Activated naive CD4-positive, alpha-beta T cell treated with anti-CD3 and anti-CD28 coated beads, Interleukin-2, amount 10 ng/mL, durations not matched to agents 7 days and 5 days (primary cell): Measurements from ENCODE around the gene C2orf68.
A peak's percentile ranks its signal among the peaks of the same experiment; 100 is the strongest.
"Not testable (repeated sequence)": the region's sequence is repeated elsewhere in the genome, so short reads cannot be mapped to it uniquely, and the experiment has no call there.

Source experiments
- CTCF ChIA-PET: fragments of 350-600 bp; sonication (Branson Sonifier 250); formaldehyde crosslinking; loops from one replicate; lab custom pipeline; 2021; ENCODE audit warnings: antibody characterized with exemption; lab: Charles Lee
- DNase-seq: peaks from one replicate; pipeline ENCODE4 v3.0.0-alpha.2; 2020
- H3K27ac Mint-ChIP-seq: one replicate; pipeline ENCODE4 v1.8.0; 2021; ENCODE audit warnings: mild to moderate bottlenecking, moderate library complexity, mixed read lengths
- H3K27me3 Mint-ChIP-seq: one replicate; pipeline ENCODE4 v1.8.0; 2021; ENCODE audit warnings: mild to moderate bottlenecking, mixed read lengths
- H3K36me3 Mint-ChIP-seq: one replicate; pipeline ENCODE4 v1.8.0; 2021; ENCODE audit warnings: mixed read lengths
- H3K4me1 Mint-ChIP-seq: one replicate; pipeline ENCODE4 v1.8.0; 2021; ENCODE audit warnings: mixed read lengths
- H3K4me3 Mint-ChIP-seq: one replicate; pipeline ENCODE4 v1.8.0; 2021; ENCODE audit warnings: mild to moderate bottlenecking, moderate library complexity, mixed read lengths
- H3K9me3 Mint-ChIP-seq: one replicate; pipeline ENCODE4 v1.8.0; 2021; ENCODE audit warnings: mixed read lengths

Gene C2orf68, protein sequence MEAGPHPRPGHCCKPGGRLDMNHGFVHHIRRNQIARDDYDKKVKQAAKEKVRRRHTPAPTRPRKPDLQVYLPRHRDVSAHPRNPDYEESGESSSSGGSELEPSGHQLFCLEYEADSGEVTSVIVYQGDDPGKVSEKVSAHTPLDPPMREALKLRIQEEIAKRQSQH

DNA sequence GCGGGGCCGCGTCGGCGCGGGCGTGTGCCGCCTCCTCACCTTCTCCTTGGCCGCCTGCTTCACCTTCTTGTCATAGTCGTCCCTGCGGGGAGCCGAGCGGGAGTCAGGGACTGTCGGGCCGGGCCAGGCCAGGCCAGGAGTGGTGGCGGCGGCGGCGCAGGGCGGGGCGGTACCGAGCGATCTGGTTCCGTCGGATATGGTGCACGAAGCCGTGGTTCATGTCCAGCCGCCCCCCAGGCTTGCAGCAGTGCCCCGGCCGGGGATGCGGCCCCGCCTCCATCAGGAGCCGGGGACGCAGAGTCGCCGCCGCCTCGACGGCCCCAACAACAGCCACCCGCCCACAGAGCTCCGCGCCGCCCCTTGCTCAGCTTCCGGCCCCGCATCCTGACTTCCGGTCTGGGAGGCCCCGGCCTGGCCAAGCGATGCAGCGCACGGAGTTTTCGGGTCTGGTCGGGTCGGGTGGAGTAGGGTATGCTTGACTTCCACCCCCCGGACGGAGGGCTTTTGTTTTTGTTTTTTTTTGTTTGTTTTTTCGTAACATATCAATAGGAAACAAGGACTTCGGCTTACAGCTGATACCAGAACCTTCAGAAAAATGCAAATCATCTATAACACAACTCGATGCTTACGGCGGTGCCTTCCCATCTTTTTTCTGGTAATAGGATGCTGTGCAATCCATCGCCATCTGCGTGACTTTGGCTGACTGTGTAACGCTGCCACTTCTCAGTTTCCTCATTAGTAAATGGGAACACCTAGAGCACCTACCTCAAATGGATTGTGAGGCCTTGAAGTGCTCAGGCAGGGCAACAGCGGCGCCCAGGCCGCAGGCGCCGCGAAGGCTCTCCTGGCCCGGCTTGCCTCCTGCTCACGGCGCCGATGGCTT is at the start of gene C2orf68:
TSS of gene C2orf68 (minus strand) at position 362 of the 883 bp plus-strand sequence. CDS start at position 280, 82 bp downstream.
- peaks cover 35% of the 10 kb centered on the region for H3K4me1 Mint-ChIP-seq
- peaks cover 26% of the 10 kb centered on the region for H3K36me3 Mint-ChIP-seq

GRCh38 chr2:85661139-85661858 is 49.4 kb upstream of the C2orf68 start:
- Mint-ChIP-seq H3K4me3 (no peak overlapping the region), H3K27ac (no peak overlapping the region), H3K36me3 (peaks cover 2% of the 10 kb centered on the region), H3K4me1 (no peaks in the 10 kb centered on the region), H3K27me3 (no peaks in the 10 kb centered on the region), H3K9me3 (no peaks in the 10 kb centered on the region)
- CTCF ChIA-PET: interaction anchor here (0.8 to 1.6 kb wide), 2 partner anchors 12 to 25 kb away, joined by 3 to 4 read pairs; no protein-coding TSS in a partner anchor
- no peak for DNase-seq

More for the DNA sequence above, at the start of gene C2orf68:
- H3K27ac Mint-ChIP-seq: peak within 1 kb of the TSS; percentile 88
- no peaks in the 10 kb centered on the region for H3K27me3 Mint-ChIP-seq
- DNase-seq: peak; percentile 92
- H3K4me3 Mint-ChIP-seq: peak within 1 kb of the TSS; percentile 86
- no peaks in the 10 kb centered on the region for H3K9me3 Mint-ChIP-seq
- CTCF ChIA-PET: interaction anchor here (1.7 kb wide), 1 partner anchor 9 kb away, joined by 5 read pairs; the partner anchor contains the start of gene TMEM150A

DNA sequence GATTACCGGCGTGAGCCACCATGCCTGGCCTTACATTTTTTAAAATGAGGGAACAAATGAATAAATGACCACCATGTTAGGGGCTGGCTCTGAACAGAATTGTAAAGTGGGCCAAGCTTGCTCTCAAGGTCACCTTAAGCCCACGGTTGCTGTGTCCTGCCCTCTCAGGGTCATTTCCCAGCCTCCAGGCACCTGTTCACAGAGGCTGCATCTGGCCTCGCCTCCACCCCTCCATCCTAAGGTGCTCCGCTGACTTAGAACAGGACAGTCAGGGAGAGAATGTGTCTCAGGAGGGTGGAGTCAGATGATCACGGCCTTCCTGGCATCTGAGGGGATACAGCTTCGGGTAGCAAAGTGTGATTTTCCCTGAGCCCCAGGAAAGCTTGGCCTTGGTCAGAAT is 48.9 kb upstream of the C2orf68 start:
- no peaks in the 10 kb centered on the region for H3K4me1 Mint-ChIP-seq
- CTCF ChIA-PET: interaction anchor here (0.8 to 1.6 kb wide), 2 partner anchors 11 to 24 kb away, joined by 3 to 4 read pairs; no protein-coding TSS in a partner anchor
- H3K27me3 Mint-ChIP-seq: no peaks in the 10 kb centered on the region

GRCh38 chr2:85660301-85660700 is 48.4 kb upstream of the C2orf68 start:
- H3K27ac Mint-ChIP-seq, DNase-seq, H3K36me3 Mint-ChIP-seq, H3K4me1 Mint-ChIP-seq, H3K27me3 Mint-ChIP-seq, H3K9me3 Mint-ChIP-seq, H3K4me3 Mint-ChIP-seq: not testable (repeated sequence)
- CTCF ChIA-PET: interaction anchor here (1.6 to 2.4 kb wide), 2 partner anchors 11 to 69 kb away, joined by 4 to 7 read pairs; no protein-coding TSS in a partner anchor

More for the DNA sequence above, 48.9 kb upstream of the C2orf68 start:
- no peak for DNase-seq
- no peak overlapping the region for H3K4me3 Mint-ChIP-seq
- H3K36me3 Mint-ChIP-seq: peaks cover 6% of the 10 kb centered on the region
- H3K9me3 Mint-ChIP-seq: no peaks in the 10 kb centered on the region
- no peak overlapping the region for H3K27ac Mint-ChIP-seq

GRCh38 chr2:85659324-85659981 is 47.6 kb upstream of the C2orf68 start:
- Mint-ChIP-seq H3K36me3 (peaks cover 6% of the 10 kb centered on the region), H3K9me3 (no peaks in the 10 kb centered on the region), H3K4me3 (no peak overlapping the region), H3K4me1 (no peaks in the 10 kb centered on the region), H3K27me3 (no peaks in the 10 kb centered on the region), H3K27ac (no peak overlapping the region)
- CTCF ChIA-PET: interaction anchor here (1.1 to 3.4 kb wide), 5 partner anchors 10 to 69 kb away, joined by 3 to 21 read pairs (median 6); no protein-coding TSS in a partner anchor
- no peak for DNase-seq

GRCh38 chr2:85657399-85657798 is 45.5 kb upstream of the C2orf68 start:
- not testable (repeated sequence) for H3K27me3 Mint-ChIP-seq, H3K4me1 Mint-ChIP-seq, DNase-seq, H3K9me3 Mint-ChIP-seq, H3K27ac Mint-ChIP-seq, H3K4me3 Mint-ChIP-seq
- CTCF ChIA-PET: interaction anchor here (0.7 to 3.4 kb wide), 3 partner anchors 12 to 21 kb away, joined by 3 to 21 read pairs (median 7); no protein-coding TSS in a partner anchor
- H3K36me3 Mint-ChIP-seq: peaks cover 15% of the 10 kb centered on the region

DNA sequence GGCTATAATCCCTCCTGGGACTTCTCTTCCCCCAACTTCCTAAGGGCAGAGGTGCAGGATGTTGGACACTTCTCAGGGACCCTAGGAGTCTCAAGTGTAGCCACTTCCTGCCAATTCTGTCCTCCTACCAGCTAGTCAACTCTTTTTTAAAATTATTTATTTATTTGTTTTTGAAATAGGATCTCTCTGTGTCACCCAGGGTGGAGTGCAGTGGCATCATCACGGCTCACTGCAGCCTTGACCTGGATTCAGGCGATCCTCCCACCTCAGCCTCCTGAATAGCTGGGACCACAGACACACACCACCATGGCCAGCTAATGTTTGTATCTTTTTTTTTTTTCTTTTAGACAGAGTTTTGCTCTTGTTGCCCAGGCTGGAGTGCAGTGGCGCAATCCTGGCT is 44.6 kb upstream of the C2orf68 start:
- Mint-ChIP-seq H3K27ac (no peak overlapping the region), H3K4me3 (no peak overlapping the region), H3K27me3 (no peaks in the 10 kb centered on the region), H3K36me3 (peaks cover 20% of the 10 kb centered on the region), H3K9me3 (no peaks in the 10 kb centered on the region), H3K4me1 (no peaks in the 10 kb centered on the region)
- CTCF ChIA-PET: interaction anchor here (0.7 to 3.4 kb wide), 4 partner anchors 11 to 50 kb away, joined by 3 to 21 read pairs (median 5); no protein-coding TSS in a partner anchor
- no peak for DNase-seq

- DNase-seq: no peak
- Mint-ChIP-seq H3K27me3 (no peaks in the 10 kb centered on the region), H3K4me3 (no peak overlapping the region), H3K9me3 (no peaks in the 10 kb centered on the region), H3K27ac (no peak overlapping the region), H3K36me3 (peaks cover 24% of the 10 kb centered on the region), H3K4me1 (no peaks in the 10 kb centered on the region)
- CTCF ChIA-PET: interaction anchor here (1.2 to 2.3 kb wide), 2 partner anchors 10 to 51 kb away, joined by 3 to 7 read pairs; no protein-coding TSS in a partner anchor
These were observed 44.1 kb upstream of the C2orf68 start for GRCh38 chr2:85655961-85656417.

- peaks cover 31% of the 10 kb centered on the region for H3K36me3 Mint-ChIP-seq
- no peak for DNase-seq
- CTCF ChIA-PET: no interaction called here
- no peak overlapping the region for H3K4me3 Mint-ChIP-seq
- H3K9me3 Mint-ChIP-seq: no peaks in the 10 kb centered on the region
- H3K4me1 Mint-ChIP-seq: no peaks in the 10 kb centered on the region
- no peaks in the 10 kb centered on the region for H3K27me3 Mint-ChIP-seq
- no peak overlapping the region for H3K27ac Mint-ChIP-seq
These were observed 42.1 kb upstream of the C2orf68 start for GRCh38 chr2:85653996-85654395.

- H3K4me3 Mint-ChIP-seq: no peak overlapping the region
- H3K9me3 Mint-ChIP-seq: no peaks in the 10 kb centered on the region
- peaks cover 45% of the 10 kb centered on the region for H3K36me3 Mint-ChIP-seq
- CTCF ChIA-PET: interaction anchor here (0.8 to 1.6 kb wide), 2 partner anchors 13 to 15 kb away, joined by 3 to 7 read pairs; no protein-coding TSS in a partner anchor
- no peak for DNase-seq
- H3K4me1 Mint-ChIP-seq: no peaks in the 10 kb centered on the region
- H3K27ac Mint-ChIP-seq: no peak overlapping the region
- H3K27me3 Mint-ChIP-seq: no peaks in the 10 kb centered on the region
These were observed 40.2 kb upstream of the C2orf68 start for GRCh38 chr2:85652056-85652455.

DNA sequence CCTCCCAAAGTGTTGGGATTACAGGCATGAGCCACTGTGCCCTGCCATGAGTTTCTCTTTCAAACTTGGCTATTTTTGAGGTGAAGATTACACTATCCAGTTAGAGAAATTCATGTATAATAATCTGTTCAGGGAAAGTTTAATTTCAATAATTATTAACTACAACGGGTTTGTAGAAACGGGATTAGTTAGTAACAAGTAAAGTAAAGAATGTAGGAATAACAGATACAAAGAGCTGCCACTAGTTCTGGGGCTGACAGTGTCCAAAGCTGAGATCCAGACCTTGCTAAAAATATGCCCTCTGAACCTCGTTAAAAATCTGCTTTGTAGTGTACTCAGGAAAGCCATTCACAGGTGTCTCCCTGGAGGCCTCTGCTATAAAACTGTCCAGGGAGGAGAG is 39.2 kb upstream of the C2orf68 start:
- Mint-ChIP-seq H3K9me3 (no peaks in the 10 kb centered on the region), H3K27ac (no peak overlapping the region)

GRCh38 chr2:85650456-85650855 is 38.6 kb upstream of the C2orf68 start:
- Mint-ChIP-seq H3K4me1 (no peaks in the 10 kb centered on the region), H3K9me3 (no peaks in the 10 kb centered on the region), H3K4me3 (no peak overlapping the region), H3K27me3 (no peaks in the 10 kb centered on the region), H3K36me3 (peaks cover 50% of the 10 kb centered on the region), H3K27ac (no peak overlapping the region)
- CTCF ChIA-PET: interaction anchor here (0.6 to 4.8 kb wide), 4 partner anchors 8 to 99 kb away, joined by 3 to 34 read pairs (median 4); no protein-coding TSS in a partner anchor
- DNase-seq: no peak

More for the DNA sequence above, 39.2 kb upstream of the C2orf68 start:
- Mint-ChIP-seq H3K4me3 (no peak overlapping the region), H3K36me3 (peaks cover 49% of the 10 kb centered on the region), H3K4me1 (no peaks in the 10 kb centered on the region), H3K27me3 (no peaks in the 10 kb centered on the region)
- CTCF ChIA-PET: interaction anchor here (1.0 to 4.8 kb wide), 2 partner anchors 15 to 55 kb away, joined by 3 to 34 read pairs; no protein-coding TSS in a partner anchor
- no peak for DNase-seq
